ENCODE measurements around the gene RAD51D. TPM values are rescaled to one million over a fixed set of nuclear protein-coding genes. Genes with fewer than 3 reads are reported as not detected.

Gene RAD51D
- total RNA-seq, 4 donors from 2014 or later, result 7.8 to 15.6 (median 12.5) TPM

- TF ChIP-seq, protein P1, sequence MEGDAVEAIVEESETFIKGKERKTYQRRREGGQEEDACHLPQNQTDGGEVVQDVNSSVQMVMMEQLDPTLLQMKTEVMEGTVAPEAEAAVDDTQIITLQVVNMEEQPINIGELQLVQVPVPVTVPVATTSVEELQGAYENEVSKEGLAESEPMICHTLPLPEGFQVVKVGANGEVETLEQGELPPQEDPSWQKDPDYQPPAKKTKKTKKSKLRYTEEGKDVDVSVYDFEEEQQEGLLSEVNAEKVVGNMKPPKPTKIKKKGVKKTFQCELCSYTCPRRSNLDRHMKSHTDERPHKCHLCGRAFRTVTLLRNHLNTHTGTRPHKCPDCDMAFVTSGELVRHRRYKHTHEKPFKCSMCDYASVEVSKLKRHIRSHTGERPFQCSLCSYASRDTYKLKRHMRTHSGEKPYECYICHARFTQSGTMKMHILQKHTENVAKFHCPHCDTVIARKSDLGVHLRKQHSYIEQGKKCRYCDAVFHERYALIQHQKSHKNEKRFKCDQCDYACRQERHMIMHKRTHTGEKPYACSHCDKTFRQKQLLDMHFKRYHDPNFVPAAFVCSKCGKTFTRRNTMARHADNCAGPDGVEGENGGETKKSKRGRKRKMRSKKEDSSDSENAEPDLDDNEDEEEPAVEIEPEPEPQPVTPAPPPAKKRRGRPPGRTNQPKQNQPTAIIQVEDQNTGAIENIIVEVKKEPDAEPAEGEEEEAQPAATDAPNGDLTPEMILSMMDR (IDR thresholded peaks at IDR 0.05), result no peak
- TF ChIP-seq POLR2A (IDR thresholded peaks at IDR 0.05), result no peak
- Histone ChIP-seq H3K4me3 (replicated peaks in 1 of 3) (no peak overlapping the region), H3K9me3 (no peaks in the 10 kb centered on the region), H3K4me1 (no peaks in the 10 kb centered on the region), H3K36me3 (peaks cover 32 to 57% of the 10 kb centered on the region in 2 donors), H3K27ac (no peak overlapping the region), H3K27me3 (no peaks in the 10 kb centered on the region)
- WGBS, 2 donors, result 95% methylated on average over 19 to 21 of the region's 22 CpGs
- DNase-seq, result no peak
- intact Hi-C loops (cut with DNase I), result no loop called here
Observed at GRCh38 chr17:35132816-35133550, 13.3 kb upstream of the RAD51D start.

- H3K27ac ChIP-seq, result no peak overlapping the region
- no peak for TF ChIP-seq POLR2A (IDR thresholded peaks at IDR 0.05)
- TF ChIP-seq, protein P1 (IDR thresholded peaks at IDR 0.05), result no peak
- no peaks in the 10 kb centered on the region for H3K27me3 ChIP-seq
- H3K4me3 ChIP-seq (replicated peaks in 1 of 3), result no peak overlapping the region
- intact Hi-C loops (cut with DNase I), result no loop called here
- H3K4me1 ChIP-seq, result no peaks in the 10 kb centered on the region
- no peaks in the 10 kb centered on the region for H3K9me3 ChIP-seq
- WGBS, 2 donors, result 84 to 86% methylated on average over 6 to 9 of the region's 10 CpGs
- H3K36me3 ChIP-seq, result peaks cover 28 to 49% of the 10 kb centered on the region in 2 donors
- DNase-seq, result no peak
Observed at GRCh38 chr17:35132099-35132498, 12.4 kb upstream of the RAD51D start.

- intact Hi-C loops (cut with DNase I), result no loop called here
- peaks cover 16 to 35% of the 10 kb centered on the region in 2 donors for H3K36me3 ChIP-seq
- H3K9me3 ChIP-seq, result no peaks in the 10 kb centered on the region
- no peak overlapping the region for H3K4me3 ChIP-seq (replicated peaks in 1 of 3)
- H3K27me3 ChIP-seq, result no peaks in the 10 kb centered on the region
- no peak for DNase-seq
- 94 to 100% methylated on average over 1 to 3 of the region's 3 CpGs for WGBS, 2 donors
- no peak overlapping the region for H3K27ac ChIP-seq
- TF ChIP-seq POLR2A (IDR thresholded peaks at IDR 0.05), result no peak
- TF ChIP-seq, protein P1 (IDR thresholded peaks at IDR 0.05), result no peak
- no peaks in the 10 kb centered on the region for H3K4me1 ChIP-seq
Observed at GRCh38 chr17:35130392-35130791, 10.7 kb upstream of the RAD51D start.

DNA sequence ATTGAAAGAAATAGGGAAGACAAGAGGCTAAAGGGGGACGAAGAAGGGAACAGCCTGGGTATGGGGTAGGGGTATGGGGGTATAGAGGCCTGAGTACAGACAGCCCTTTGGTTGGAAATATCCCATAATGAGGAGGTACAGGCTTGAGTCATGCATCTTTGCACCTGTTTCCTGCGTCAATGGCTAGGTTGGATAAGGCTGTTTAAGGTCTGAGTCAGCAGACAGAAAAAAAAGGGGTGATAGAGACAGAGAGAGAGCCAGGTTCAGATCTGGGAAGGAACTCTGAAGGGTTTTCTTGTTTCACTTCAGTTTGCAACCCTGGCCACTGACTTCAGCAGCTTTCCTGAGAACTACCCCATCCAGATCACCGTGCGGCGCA, 10.3 kb upstream of the RAD51D start:
- TF ChIP-seq POLR2A (IDR thresholded peaks at IDR 0.05), result no peak
- TF ChIP-seq, protein P1 (IDR thresholded peaks at IDR 0.05), result no peak
- Histone ChIP-seq H3K9me3 (no peaks in the 10 kb centered on the region), H3K4me1 (no peaks in the 10 kb centered on the region), H3K27me3 (no peaks in the 10 kb centered on the region), H3K36me3 (peaks cover 12 to 31% of the 10 kb centered on the region in 2 donors), H3K4me3 (replicated peaks in 1 of 3) (no peak overlapping the region), H3K27ac (no peak overlapping the region)
- DNase-seq, result no peak
- WGBS, 2 donors, result 90 to 96% methylated on average over 5 of the region's 5 CpGs
- intact Hi-C loops (cut with DNase I), result no loop called here

DNA sequence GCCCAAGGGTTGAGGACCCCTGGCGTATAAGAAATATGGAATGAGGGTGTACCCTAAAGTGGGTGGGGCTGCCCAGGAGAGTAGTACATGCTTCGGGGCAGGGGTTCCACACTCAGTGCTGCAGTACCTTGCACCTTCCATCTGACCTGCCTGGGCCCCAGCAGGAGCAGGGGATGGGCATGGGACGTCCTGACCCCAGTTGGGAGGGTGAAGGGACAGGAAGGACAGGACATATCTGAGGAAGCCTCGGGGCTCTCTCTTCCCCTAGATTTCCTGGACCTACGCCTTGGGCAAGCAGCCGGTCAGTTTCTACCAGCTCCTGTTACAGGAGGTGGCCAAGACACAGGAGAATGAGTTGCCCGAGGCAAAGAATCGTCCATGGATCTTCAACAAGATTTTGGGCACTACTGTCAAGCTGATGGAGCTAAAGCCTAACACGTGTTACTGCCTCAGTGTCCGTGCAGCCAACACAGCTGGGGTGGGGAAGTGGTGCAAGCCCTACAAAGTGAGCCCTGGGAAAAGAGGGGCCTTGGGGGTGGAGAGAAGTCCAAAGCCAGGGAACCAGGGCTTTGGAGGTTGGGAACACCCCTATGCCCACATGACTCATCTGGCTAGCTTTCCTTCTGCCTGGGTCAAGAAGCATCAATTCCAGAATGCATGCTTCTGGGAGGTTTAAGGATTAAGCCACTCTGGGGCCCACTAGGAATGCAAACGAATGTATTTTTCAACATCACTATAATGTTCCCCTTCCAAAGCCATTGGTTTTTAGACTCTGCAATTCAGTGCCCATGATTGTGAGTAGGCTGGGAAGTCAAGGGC, 9.7 kb upstream of the RAD51D start:
- intact Hi-C loops (cut with DNase I), result no loop called here
- DNase-seq, result no peak
- H3K4me3 ChIP-seq (replicated peaks in 1 of 3), result no peak overlapping the region
- WGBS, 2 donors, result 72 to 87% methylated on average over 10 to 11 of the region's 11 CpGs
- TF ChIP-seq POLR2A (IDR thresholded peaks at IDR 0.05), result no peak
- TF ChIP-seq, protein P1 (IDR thresholded peaks at IDR 0.05), result no peak
- H3K27ac ChIP-seq, result no peak overlapping the region
- no peaks in the 10 kb centered on the region for H3K9me3 ChIP-seq
- no peaks in the 10 kb centered on the region for H3K4me1 ChIP-seq
- H3K27me3 ChIP-seq, result no peaks in the 10 kb centered on the region
- peaks cover 7 to 25% of the 10 kb centered on the region in 2 donors for H3K36me3 ChIP-seq
